ENCODE results near the gene DUSP22. TPM values are rescaled to one million over a fixed set of nuclear protein-coding genes. Genes with fewer than 3 reads are reported as not detected.
A peak's percentile ranks its signal among the peaks of the same experiment; 100 is the strongest.

DUSP22 gene
- total RNA-seq, 1 experiment from 2014 or later: 25.0 TPM

DNA sequence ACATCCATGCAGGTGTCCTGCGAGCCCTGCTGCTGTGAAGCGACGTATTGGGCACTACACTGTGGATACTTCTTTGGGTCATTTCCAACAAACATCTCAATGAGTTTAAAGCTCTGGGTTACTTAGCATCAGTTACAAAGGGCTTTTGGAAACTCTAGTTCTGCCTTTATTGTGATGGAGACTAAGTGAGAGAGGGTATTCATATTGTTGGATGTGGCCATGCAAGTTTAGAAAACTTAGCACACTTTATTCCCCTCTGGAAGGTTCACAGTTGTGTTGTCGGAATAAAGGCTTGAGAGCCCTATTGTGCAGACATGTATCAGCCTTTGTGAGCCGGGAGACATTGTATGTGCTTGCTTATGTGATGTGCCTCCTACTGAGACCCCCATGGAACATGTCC, 22.1 kb downstream of the DUSP22 start:
- no peak overlapping the region for H3K4ac ChIP-seq (ENCODE audit: low read depth, low read length)
- no peak overlapping the region for H3K23ac ChIP-seq (ENCODE audit: insufficient read length, low read depth, low read length)
- no peak overlapping the region for H3K4me2 ChIP-seq (ENCODE audit: insufficient read depth, insufficient read length, low read length)
- H2BK5ac ChIP-seq (ENCODE audit: insufficient read length, low read length): no peak overlapping the region
- H3K23me2 ChIP-seq (ENCODE audit: insufficient read length, low read depth, low read length, poor library complexity, severe bottlenecking): no peaks in the 10 kb centered on the region
- no peaks in the 10 kb centered on the region for H3K79me1 ChIP-seq (ENCODE audit: insufficient read depth, low read depth, low read length, poor library complexity, severe bottlenecking)
- H3K27ac ChIP-seq (ENCODE audit: insufficient read length, low read depth, low read length): no peak overlapping the region
- H2BK120ac ChIP-seq (ENCODE audit: low read depth, low read length, poor library complexity, severe bottlenecking): no peak overlapping the region
- H3K9me3 ChIP-seq (ENCODE audit: control insufficient read depth, low read depth, low read length): peaks cover 58% of the 10 kb centered on the region
- no peak overlapping the region for H2AK5ac ChIP-seq (ENCODE audit: insufficient read length, low read length)
- no peaks in the 10 kb centered on the region for H3K27me3 ChIP-seq (ENCODE audit: insufficient read depth, low read length)
- no peaks in the 10 kb centered on the region for H4K20me1 ChIP-seq (ENCODE audit: control insufficient read depth, insufficient read depth, insufficient read length)
- H3K4me1 Mint-ChIP-seq: peaks cover 13 to 16% of the 10 kb centered on the region in 2 experiments
- H4K5ac ChIP-seq (ENCODE audit: insufficient read length, low read depth, low read length): no peak overlapping the region
- no peak overlapping the region for H3K14ac ChIP-seq (ENCODE audit: insufficient read depth, low read length)
- H3K27ac Mint-ChIP-seq: peak overlapping the region in 2 of 3 experiments; percentile 8 to 33; a peak in 1 of 7 replicates
- H2BK20ac ChIP-seq (ENCODE audit: low read depth, low read length, poor library complexity, severe bottlenecking): no peak overlapping the region
- no peak overlapping the region for H3K56ac ChIP-seq (ENCODE audit: insufficient read length, low read depth, low read length)
- no peak for DNase-seq
- WGBS (ENCODE audit: extremely low coverage, insufficient read length, low lambda C conversion rate): no CpG with 5 or more reads among the region's 5 CpGs
- no peaks in the 10 kb centered on the region for H3K79me2 ChIP-seq (ENCODE audit: insufficient read depth, low read length)
- H2BK15ac ChIP-seq (ENCODE audit: low read depth, low read length): no peak overlapping the region
- no peaks in the 10 kb centered on the region for H3K4me1 ChIP-seq (ENCODE audit: insufficient read depth, low read length)
- no peak overlapping the region for H4K91ac ChIP-seq (ENCODE audit: insufficient read length, low read depth, low read length)
- H3K4me3 Mint-ChIP-seq: no peak overlapping the region
- no peak overlapping the region for H4K8ac ChIP-seq (replicated peaks; ENCODE audit: insufficient read length, low read depth, low read length)
- no peak overlapping the region for H3K9ac ChIP-seq (ENCODE audit: extremely low read depth, insufficient read length, low read length)
- peaks cover 72 to 77% of the 10 kb centered on the region in 2 experiments for H3K9me3 Mint-ChIP-seq
- no peaks in the 10 kb centered on the region for H3K27me3 Mint-ChIP-seq (ENCODE audit: low read depth)
- no peak overlapping the region for H2BK12ac ChIP-seq (ENCODE audit: insufficient read length, low read depth, low read length)
- no peak overlapping the region for H2AFZ ChIP-seq (ENCODE audit: low read length)
- peaks cover 4 to 36% (median 7%) of the 10 kb centered on the region in 3 experiments; a peak in 6 of 7 replicates for H3K36me3 Mint-ChIP-seq (ENCODE audit: insufficient read depth in 1 of 3, low read depth in 3 of 3)
- no peak overlapping the region for H3T11ph ChIP-seq (ENCODE audit: low read length)
- no peak overlapping the region for H3K18ac ChIP-seq (ENCODE audit: insufficient read length, low read depth, low read length)
- TF ChIP-seq, protein P1, sequence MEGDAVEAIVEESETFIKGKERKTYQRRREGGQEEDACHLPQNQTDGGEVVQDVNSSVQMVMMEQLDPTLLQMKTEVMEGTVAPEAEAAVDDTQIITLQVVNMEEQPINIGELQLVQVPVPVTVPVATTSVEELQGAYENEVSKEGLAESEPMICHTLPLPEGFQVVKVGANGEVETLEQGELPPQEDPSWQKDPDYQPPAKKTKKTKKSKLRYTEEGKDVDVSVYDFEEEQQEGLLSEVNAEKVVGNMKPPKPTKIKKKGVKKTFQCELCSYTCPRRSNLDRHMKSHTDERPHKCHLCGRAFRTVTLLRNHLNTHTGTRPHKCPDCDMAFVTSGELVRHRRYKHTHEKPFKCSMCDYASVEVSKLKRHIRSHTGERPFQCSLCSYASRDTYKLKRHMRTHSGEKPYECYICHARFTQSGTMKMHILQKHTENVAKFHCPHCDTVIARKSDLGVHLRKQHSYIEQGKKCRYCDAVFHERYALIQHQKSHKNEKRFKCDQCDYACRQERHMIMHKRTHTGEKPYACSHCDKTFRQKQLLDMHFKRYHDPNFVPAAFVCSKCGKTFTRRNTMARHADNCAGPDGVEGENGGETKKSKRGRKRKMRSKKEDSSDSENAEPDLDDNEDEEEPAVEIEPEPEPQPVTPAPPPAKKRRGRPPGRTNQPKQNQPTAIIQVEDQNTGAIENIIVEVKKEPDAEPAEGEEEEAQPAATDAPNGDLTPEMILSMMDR (conservative IDR thresholded peaks at IDR 0.05): no peak

All from H9 (cell line).